Esophagus squamous epithelium (tissue), 4 donors: ENCODE measurements around the gene PTCHD4.

Experiments used
- POLR2A ChIP-seq, 4 donors: fragments of 450-650 bp; IDR thresholded peaks; one replicate each; pipeline ENCODE4 v1.6.1; 2017; ENCODE audit warnings: antibody characterized with exemption in 4 of 4, mild to moderate bottlenecking in 4 of 4, moderate library complexity in 3 of 4
- TF ChIP-seq, protein P1 (sequence below), 6 experiments: fragments of 450-650 bp in 4 of 6; fragments of 200-600 bp in 2 of 6; sonication (generic) in 2 of 6; IDR thresholded peaks; one replicate each; pipeline ENCODE4 v1.5.1; 2016 to 2019; ENCODE audit warnings: antibody characterized with exemption in 6 of 6, mild to moderate bottlenecking in 4 of 6, moderate library complexity in 4 of 6

DNA sequence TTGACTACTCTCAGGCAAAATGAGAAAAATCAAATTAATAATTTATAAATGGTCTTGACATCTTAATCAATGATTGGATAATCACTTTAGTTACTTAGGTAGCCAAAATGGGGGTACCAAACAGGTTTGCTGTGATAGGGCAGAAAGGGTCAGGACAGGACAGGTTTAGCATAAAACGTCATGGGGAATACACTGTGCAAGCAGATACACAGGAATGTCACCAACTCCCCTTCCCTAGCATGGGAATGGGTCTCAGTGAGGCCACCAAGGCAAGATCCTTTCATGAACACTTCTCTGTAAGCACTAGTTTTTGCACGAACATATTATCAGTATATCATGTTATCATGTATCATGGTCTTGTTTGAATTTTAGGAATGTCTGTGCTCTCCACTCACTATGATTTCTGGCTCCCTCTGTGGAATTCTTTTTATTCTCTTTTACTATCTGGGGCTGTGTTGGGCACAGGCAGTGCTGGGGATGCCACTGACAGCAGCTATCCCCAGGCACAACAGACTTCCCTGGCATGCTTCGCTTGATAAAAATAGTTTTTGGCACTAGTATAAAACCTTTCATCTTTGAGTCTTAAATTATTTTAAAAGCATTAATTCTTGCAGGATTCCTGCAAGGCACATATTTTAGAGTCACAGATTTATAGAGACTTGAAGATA is 18.3 kb downstream of the PTCHD4 start:
- TF ChIP-seq, protein P1, sequence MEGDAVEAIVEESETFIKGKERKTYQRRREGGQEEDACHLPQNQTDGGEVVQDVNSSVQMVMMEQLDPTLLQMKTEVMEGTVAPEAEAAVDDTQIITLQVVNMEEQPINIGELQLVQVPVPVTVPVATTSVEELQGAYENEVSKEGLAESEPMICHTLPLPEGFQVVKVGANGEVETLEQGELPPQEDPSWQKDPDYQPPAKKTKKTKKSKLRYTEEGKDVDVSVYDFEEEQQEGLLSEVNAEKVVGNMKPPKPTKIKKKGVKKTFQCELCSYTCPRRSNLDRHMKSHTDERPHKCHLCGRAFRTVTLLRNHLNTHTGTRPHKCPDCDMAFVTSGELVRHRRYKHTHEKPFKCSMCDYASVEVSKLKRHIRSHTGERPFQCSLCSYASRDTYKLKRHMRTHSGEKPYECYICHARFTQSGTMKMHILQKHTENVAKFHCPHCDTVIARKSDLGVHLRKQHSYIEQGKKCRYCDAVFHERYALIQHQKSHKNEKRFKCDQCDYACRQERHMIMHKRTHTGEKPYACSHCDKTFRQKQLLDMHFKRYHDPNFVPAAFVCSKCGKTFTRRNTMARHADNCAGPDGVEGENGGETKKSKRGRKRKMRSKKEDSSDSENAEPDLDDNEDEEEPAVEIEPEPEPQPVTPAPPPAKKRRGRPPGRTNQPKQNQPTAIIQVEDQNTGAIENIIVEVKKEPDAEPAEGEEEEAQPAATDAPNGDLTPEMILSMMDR (IDR thresholded peaks at IDR 0.05) = no peak
- TF ChIP-seq POLR2A (IDR thresholded peaks at IDR 0.05) = no peak
